Frontal cortex (tissue), 4 donors: Measurements from ENCODE around the gene VANGL1. TPM values are rescaled to one million over a fixed set of nuclear protein-coding genes. Genes with fewer than 3 reads are reported as not detected.

Experiments used
- DNase-seq, 2 donors: peaks; one replicate each; pipeline ENCODE4 v3.0.0; 2012; ENCODE audit warnings: low spot score in 2 of 2
- FAIRE-seq: peaks from 2 replicates; lab custom pipeline; 2012; peaks lifted over from hg19 to GRCh38; lab: Jason Lieb, UNC
- small RNA-seq: library from RNA; depleted of rRNA; stranded (forward); fragments of <200 nt; gene quantifications from one replicate; pipeline ENCODE3, GENCODE V24; 2014
- total RNA-seq: library from RNA; depleted of rRNA; stranded (reverse); fragments of >200 nt; gene quantifications from one replicate; pipeline ENCODE4 v1.2.3, GENCODE V29; 2014
- donor health status: control.
- donor health status: control.
- donor health status: control.

The VANGL1 gene
- total RNA-seq, 1 donor from 2014 or later = 2.9 TPM

DNA sequence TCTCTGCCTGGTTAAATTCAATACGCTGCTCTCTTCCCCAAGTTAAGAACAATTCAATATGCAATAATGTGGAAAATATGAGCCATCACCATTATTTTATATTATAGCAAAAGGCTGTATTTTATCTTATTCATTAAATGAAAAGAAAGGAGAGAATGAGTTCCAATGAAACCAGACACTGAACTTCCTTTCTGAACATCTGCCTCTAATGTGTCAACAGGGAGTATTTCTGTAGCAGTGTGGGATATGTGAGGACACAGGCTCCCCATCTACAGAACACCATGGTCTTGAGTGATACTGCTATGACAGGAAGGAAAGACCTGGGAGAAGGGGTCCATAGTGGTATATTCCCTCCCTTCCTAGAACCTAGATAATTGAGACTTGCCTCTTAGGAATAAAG lies 80.5 kb downstream of the VANGL1 start:
- DNase-seq = no peak
- FAIRE-seq = no peak

GRCh38 chr1:115723756-115724155 lies 82.0 kb downstream of the VANGL1 start:
- DNase-seq (no peak), FAIRE-seq (no peak)

DNA sequence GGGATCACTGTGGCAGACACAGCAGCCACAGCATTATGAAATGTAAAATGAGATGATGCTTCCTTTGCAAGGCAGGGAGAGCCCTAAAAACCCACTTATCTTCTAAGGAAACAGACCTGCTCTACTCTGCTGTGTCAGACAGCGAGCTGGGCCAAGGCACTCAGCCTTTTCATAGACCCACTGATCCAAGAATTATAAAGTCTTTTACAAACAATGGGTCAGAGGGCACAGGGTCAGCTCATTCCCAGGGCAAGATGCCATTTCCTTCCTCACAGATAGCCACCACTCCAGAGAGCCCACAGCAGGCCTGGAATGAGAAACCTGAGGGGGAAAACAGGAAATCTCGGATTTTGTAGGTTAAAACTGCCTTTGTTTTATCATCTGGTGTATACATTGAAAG lies 83.8 kb downstream of the VANGL1 start:
- DNase-seq (no peak), FAIRE-seq (no peak)

- DNase-seq (no peak), FAIRE-seq (no peak)
These were observed 84.4 kb downstream of the VANGL1 start for GRCh38 chr1:115726161-115726560.

DNA sequence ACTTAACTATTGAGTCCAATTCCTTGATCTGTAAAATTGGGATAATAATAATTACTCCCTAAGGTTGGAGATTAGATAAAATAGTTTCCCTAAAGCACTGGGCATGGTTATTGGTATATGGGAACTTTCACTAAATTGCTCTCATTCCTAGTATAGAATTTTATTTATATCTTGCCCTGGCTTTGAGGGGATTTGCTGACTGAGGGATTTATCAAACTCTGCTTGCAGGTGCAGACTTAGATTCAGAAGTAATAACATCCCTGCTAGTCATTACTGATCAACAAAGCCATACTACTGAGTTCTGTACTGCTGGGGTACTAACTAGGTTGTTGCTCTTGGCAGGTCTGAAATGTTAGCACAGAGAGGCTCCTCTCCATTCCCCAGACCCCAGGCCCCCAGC lies 84.8 kb downstream of the VANGL1 start:
- DNase-seq (no peak), FAIRE-seq (no peak)

- DNase-seq (no peak), FAIRE-seq (no peak)
These were observed 86.0 kb downstream of the VANGL1 start for GRCh38 chr1:115727706-115728249.

GRCh38 chr1:115728341-115728740 lies 86.6 kb downstream of the VANGL1 start:
- DNase-seq = no peak
- no peak for FAIRE-seq

DNA sequence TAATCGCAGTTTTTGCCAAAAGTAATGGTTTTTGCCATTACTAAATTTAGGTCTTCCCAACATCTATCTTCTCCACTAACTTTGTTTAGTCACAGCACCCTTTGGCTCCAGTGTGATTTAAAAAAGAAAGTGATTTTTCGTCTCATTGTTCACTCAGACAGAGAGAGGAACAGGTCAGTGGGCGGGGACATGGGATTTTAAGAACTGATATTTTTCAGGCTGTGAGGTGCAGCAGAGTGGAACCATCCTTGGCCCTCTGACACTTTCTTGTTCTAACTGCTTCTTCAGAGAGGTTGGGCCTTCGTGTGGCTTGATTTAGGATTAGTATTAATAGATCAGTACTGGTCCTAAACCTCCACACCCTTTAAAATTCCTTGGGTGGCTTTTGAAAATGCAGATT lies 88.0 kb downstream of the VANGL1 start:
- FAIRE-seq = no peak
- no peak for DNase-seq

DNA sequence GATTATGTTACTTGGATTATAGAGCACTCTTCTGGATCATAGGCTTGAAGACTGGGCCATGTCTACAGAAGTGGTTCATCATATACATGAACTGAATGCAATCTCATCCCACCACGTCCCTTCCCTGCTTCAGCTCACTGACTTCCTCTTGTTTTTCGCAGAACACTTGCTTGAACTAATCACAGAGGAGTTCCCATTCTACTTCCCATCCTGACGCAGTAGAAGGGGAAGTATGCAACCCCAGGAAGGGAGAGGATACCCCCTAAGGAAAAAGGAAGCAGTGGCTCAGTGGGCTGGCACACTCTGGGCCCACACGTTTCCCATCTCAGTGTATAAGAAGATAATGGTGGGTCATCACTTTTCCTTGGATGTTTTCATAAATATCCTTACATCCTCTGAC lies 90.5 kb downstream of the VANGL1 start:
- DNase-seq (no peak), FAIRE-seq (no peak)

DNA sequence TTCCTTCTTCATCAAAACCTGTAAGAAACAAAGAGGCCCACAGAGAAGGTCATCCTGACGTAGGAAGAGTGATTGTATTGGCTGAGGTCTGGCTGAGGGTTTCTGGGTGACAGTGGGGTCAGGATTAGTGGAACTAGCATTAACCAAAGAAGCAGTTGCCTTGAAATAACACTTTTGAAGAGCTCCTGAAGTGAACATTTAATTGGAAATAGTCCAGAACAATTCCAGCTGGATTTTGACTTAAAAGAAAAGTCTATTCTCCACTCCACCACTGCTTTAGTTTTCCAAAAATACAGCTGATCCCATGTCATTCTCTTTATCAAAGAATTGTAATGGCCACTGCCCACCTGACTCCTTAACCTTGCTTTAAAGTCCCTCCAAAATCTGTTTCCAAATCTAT lies 99.0 kb downstream of the VANGL1 start:
- DNase-seq (no peak), FAIRE-seq (no peak)

- DNase-seq = no peak
- no peak for FAIRE-seq
These were observed 103.0 kb downstream of the VANGL1 start for GRCh38 chr1:115744646-115745275.

DNA sequence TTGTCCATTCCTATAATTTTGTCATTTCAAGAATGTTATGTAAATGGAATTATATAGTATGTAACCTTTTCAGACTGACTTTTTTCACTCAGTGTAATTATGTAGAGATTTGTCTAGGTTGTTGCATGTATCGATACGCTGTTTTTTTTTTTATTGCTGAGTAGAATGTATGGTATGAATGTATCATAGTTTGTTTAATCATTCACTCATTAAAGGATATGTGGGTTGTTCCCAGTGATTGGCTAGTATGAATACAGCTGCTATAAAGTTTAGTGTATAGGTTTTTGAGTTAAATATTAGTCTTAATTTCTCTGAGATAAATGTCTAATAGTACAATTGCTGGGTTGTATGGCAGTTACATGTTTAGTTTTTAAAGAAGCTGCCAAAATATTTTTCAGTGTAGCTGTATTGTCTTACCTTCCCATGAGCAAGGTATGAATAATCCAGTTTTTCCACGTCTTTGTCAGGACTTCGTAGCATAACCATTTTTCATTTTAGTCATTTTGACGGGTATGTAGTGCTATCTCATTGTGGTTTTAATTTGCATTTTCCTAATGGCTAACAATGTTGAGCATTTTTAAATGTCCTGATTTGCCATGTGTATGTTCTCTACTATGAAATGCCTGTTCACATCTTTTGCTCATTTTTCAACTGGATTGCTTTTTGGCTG lies 104.4 kb downstream of the VANGL1 start:
- FAIRE-seq (no peak), DNase-seq (no peak)

Small RNA genes lying within 50 kb of the gene (small RNA-seq; reads per million reads assigned to genes)
- gene RF00406 = not detected
- gene RN7SL420P = not detected

Other genes with a start within 250 kb of the VANGL1 start
- gene CASQ2, start 126.7 kb downstream of the VANGL1 start, total RNA-seq = 0.41 TPM
- gene NHLH2, start 199.2 kb downstream of the VANGL1 start, total RNA-seq = 2.0 TPM